H9 (cell line): ENCODE measurements around the gene SVOP. TPM values are rescaled to one million over a fixed set of nuclear protein-coding genes. Genes with fewer than 3 reads are reported as not detected.

Experiments
- DNase-seq: peaks from one replicate; pipeline ENCODE4 v3.0.0-alpha.2; 2017
- H2AFZ ChIP-seq: one replicate; pipeline ENCODE4 v1.6.1; 2013; ENCODE audit warnings: mild to moderate bottlenecking, low read length, control low read depth, moderate library complexity
- H2AK5ac ChIP-seq: 2 replicates; pipeline ENCODE4 v1.6.1; 2013; ENCODE audit warnings: low read length, control low read depth, mixed read lengths; ENCODE audit not compliant: insufficient read length
- H2BK120ac ChIP-seq: one replicate; pipeline ENCODE4 v1.6.1; 2013; ENCODE audit warnings: low read depth, mild to moderate bottlenecking, low read length, control low read depth, inconsistent platforms; ENCODE audit not compliant: poor library complexity, severe bottlenecking
- H2BK12ac ChIP-seq: 2 replicates; pipeline ENCODE4 v1.6.1; 2013; ENCODE audit warnings: low read length, control low read depth, mixed read lengths, low read depth; ENCODE audit not compliant: insufficient read length
- H2BK15ac ChIP-seq: 2 replicates; pipeline ENCODE4 v1.6.1; 2013; ENCODE audit warnings: low read depth, low read length, control low read depth
- H2BK20ac ChIP-seq: one replicate; pipeline ENCODE4 v1.6.1; 2013; ENCODE audit warnings: low read depth, mild to moderate bottlenecking, low read length, control low read depth, inconsistent platforms; ENCODE audit not compliant: poor library complexity, severe bottlenecking
- H2BK5ac ChIP-seq: 2 replicates; pipeline ENCODE4 v1.6.1; 2013; ENCODE audit warnings: low read length, control low read depth, mixed read lengths; ENCODE audit not compliant: insufficient read length
- H3K14ac ChIP-seq: 2 replicates; pipeline ENCODE4 v1.6.1; 2013; ENCODE audit warnings: low read length, control low read depth; ENCODE audit not compliant: insufficient read depth
- H3K18ac ChIP-seq: 2 replicates; pipeline ENCODE4 v1.6.1; 2013; ENCODE audit warnings: low read depth, mild to moderate bottlenecking, mixed read lengths, low read length, control low read depth; ENCODE audit not compliant: insufficient read length
- H3K23ac ChIP-seq: 2 replicates; pipeline ENCODE4 v1.6.1; 2013; ENCODE audit warnings: low read length, control low read depth, mixed read lengths, low read depth; ENCODE audit not compliant: insufficient read length
- H3K23me2 ChIP-seq: 2 replicates; pipeline ENCODE4 v1.6.1; 2013; ENCODE audit warnings: low read depth, mild to moderate bottlenecking, mixed read lengths, low read length, control low read depth; ENCODE audit not compliant: insufficient read length, poor library complexity, severe bottlenecking
- H3K27ac ChIP-seq: 2 replicates; pipeline ENCODE4 v1.5.1; 2013; ENCODE audit warnings: low read length, control low read depth, mixed read lengths, low read depth; ENCODE audit not compliant: insufficient read length
- H3K27me3 ChIP-seq: 2 replicates; pipeline ENCODE4 v1.6.1; 2013; ENCODE audit warnings: low read length, control low read depth, inconsistent platforms; ENCODE audit not compliant: insufficient read depth
- H3K4ac ChIP-seq: 2 replicates; pipeline ENCODE4 v1.6.1; 2013; ENCODE audit warnings: low read depth, mild to moderate bottlenecking, control low read depth, inconsistent platforms, low read length, moderate library complexity
- H3K4me1 ChIP-seq: 2 replicates; pipeline ENCODE4 v1.6.1; 2013; ENCODE audit warnings: low read length, control low read depth, inconsistent platforms; ENCODE audit not compliant: insufficient read depth
- H3K4me2 ChIP-seq: 2 replicates; pipeline ENCODE4 v1.6.1; 2013; ENCODE audit warnings: low read length, control low read depth, mixed read lengths; ENCODE audit not compliant: insufficient read length, insufficient read depth
- H3K56ac ChIP-seq: 2 replicates; pipeline ENCODE4 v1.6.1; 2013; ENCODE audit warnings: low read depth, mild to moderate bottlenecking, mixed read lengths, low read length, control low read depth; ENCODE audit not compliant: insufficient read length
- H3K79me1 ChIP-seq: 2 replicates; pipeline ENCODE4 v1.6.1; 2013; ENCODE audit warnings: low read depth, mild to moderate bottlenecking, moderate library complexity, low read length, control low read depth, inconsistent platforms; ENCODE audit not compliant: insufficient read depth, poor library complexity, severe bottlenecking
- H3K79me2 ChIP-seq: 2 replicates; pipeline ENCODE4 v1.6.1; 2013; ENCODE audit warnings: low read length, control low read depth, inconsistent platforms; ENCODE audit not compliant: insufficient read depth
- H3K9ac ChIP-seq: 2 replicates; pipeline ENCODE4 v1.6.1; 2013; ENCODE audit warnings: low read length, control low read depth, mixed read lengths; ENCODE audit not compliant: insufficient read length; ENCODE audit errors: extremely low read depth
- H3K9me3 ChIP-seq: one replicate; pipeline ENCODE4 v1.6.1; 2013; ENCODE audit warnings: low read depth, low read length, inconsistent platforms; ENCODE audit not compliant: control insufficient read depth
- H3T11ph ChIP-seq: one replicate; pipeline ENCODE4 v1.6.1; 2013; ENCODE audit warnings: mild to moderate bottlenecking, low read length, control low read depth, inconsistent platforms
- H4K20me1 ChIP-seq: one replicate; pipeline ENCODE4 v1.6.1; 2013; ENCODE audit not compliant: control insufficient read depth, insufficient read length, insufficient read depth
- H4K5ac ChIP-seq: 2 replicates; pipeline ENCODE4 v1.6.1; 2013; ENCODE audit warnings: low read depth, mild to moderate bottlenecking, mixed read lengths, low read length, control low read depth; ENCODE audit not compliant: insufficient read length
- H4K8ac ChIP-seq: replicated peaks from 2 replicates; pipeline ENCODE4 v1.6.1; 2013; ENCODE audit warnings: low read length, control low read depth, mixed read lengths, low read depth; ENCODE audit not compliant: insufficient read length
- H4K91ac ChIP-seq: 2 replicates; pipeline ENCODE4 v1.6.1; 2013; ENCODE audit warnings: low read depth, mild to moderate bottlenecking, moderate library complexity, mixed read lengths, low read length, control low read depth; ENCODE audit not compliant: insufficient read length
- H3K27ac Mint-ChIP-seq, 3 experiments: 2 replicates in 2 of 3; 3 replicates in 1 of 3; pipeline ENCODE4 v1.8.0; 2020 to 2021; ENCODE audit warnings: mixed read lengths in 3 of 3, mild to moderate bottlenecking in 1 of 3, moderate library complexity in 1 of 3
- H3K27me3 Mint-ChIP-seq: 2 replicates; pipeline ENCODE4 v1.8.0; 2021; ENCODE audit warnings: low read depth, mild to moderate bottlenecking, moderate library complexity, mixed read lengths
- H3K36me3 Mint-ChIP-seq, 3 experiments: 2 replicates in 2 of 3; 3 replicates in 1 of 3; pipeline ENCODE4 v1.8.0; 2020 to 2021; ENCODE audit warnings: low read depth in 3 of 3, mixed read lengths in 3 of 3; ENCODE audit not compliant: insufficient read depth in 1 of 3
- H3K4me1 Mint-ChIP-seq, 2 experiments: 2 replicates each; pipeline ENCODE4 v1.8.0; 2020; ENCODE audit warnings: mixed read lengths in 2 of 2
- H3K4me3 Mint-ChIP-seq, 2 experiments: 2 replicates in 1 of 2; 3 replicates in 1 of 2; pipeline ENCODE4 v1.8.0; 2020 to 2021; ENCODE audit warnings: mild to moderate bottlenecking in 2 of 2, mixed read lengths in 2 of 2, moderate library complexity in 1 of 2
- H3K9me3 Mint-ChIP-seq, 2 experiments: 2 replicates in 1 of 2; 3 replicates in 1 of 2; pipeline ENCODE4 v1.8.0; 2020; ENCODE audit warnings: mild to moderate bottlenecking in 2 of 2, mixed read lengths in 2 of 2, moderate library complexity in 1 of 2
- WGBS: extraction: QIAGEN DNeasy Blood & Tissue Kit; methylation state at CpG from one replicate; pipeline ENCODE4 v1.1.7; 2013; ENCODE audit warnings: missing lambda C conversion rate, low lambda C conversion rate, mixed read lengths; ENCODE audit not compliant: insufficient read length; ENCODE audit errors: extremely low coverage; 5-methylcytosine and 5-hydroxymethylcytosine counted together
- total RNA-seq: library from RNA; stranded (reverse); gene quantifications from 2 replicates; pipeline ENCODE4 v1.2.1, GENCODE V29; 2021
- TF ChIP-seq, protein P1 (sequence below): fragments of 200-600 bp; sonication (generic); conservative IDR thresholded peaks from 3 replicates; pipeline ENCODE4 v1.8.0; 2021; ENCODE audit warnings: antibody characterized with exemption, mild to moderate bottlenecking

SVOP gene
- total RNA-seq, 1 experiment from 2014 or later, result 0.15 TPM

DNA sequence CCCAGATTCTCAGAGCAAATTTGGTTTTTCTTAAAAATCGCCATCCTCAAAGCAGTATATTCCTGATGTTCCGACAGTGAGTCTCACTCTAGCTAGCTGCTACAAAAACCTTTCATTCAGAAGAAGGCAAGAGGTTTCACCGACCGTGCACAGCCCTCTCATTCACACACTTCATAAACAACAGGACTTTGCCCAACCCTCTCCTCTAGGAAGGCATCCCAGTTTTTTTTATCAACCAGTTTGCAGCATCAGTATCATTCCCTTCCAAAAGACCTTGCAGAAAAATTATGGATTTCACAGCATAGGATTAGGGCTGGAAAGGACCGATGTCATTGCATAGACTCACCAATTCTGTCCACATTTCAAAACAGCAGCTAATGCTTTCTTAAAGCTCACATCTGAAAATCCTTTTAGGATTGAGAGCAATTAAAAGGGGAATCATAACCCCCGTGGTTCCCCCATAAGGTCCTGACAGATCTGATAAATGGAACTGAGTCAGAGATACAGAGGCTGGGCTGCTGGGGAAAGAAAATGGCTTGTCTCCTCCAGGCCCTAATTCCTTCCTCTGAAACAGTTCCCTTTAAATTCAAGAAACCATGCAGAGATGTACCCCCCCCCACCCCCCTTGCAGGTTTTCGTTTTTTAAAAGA is 597 bp downstream of the SVOP start:
- Mint-ChIP-seq H3K27ac (no peak overlapping the region), H3K4me3 (peak overlapping the region; percentile 44 to 70; a peak in 3 of 5 replicates), H3K4me1 (peaks cover 8 to 10% of the 10 kb centered on the region in 2 experiments), H3K36me3 (no peaks in the 10 kb centered on the region; a peak in 1 of 7 replicates), H3K9me3 (no peaks in the 10 kb centered on the region), H3K27me3 (peaks cover 22% of the 10 kb centered on the region)
- no peak overlapping the region for H3K56ac ChIP-seq
- H3K27me3 ChIP-seq, result no peaks in the 10 kb centered on the region
- no peak overlapping the region for H3K14ac ChIP-seq
- no peak overlapping the region for H4K5ac ChIP-seq
- no peak overlapping the region for H3K23ac ChIP-seq
- H3K4ac ChIP-seq, result no peak overlapping the region
- H3K9ac ChIP-seq, result no peak overlapping the region
- no peak overlapping the region for H2AFZ ChIP-seq
- no peak overlapping the region for H2BK120ac ChIP-seq
- no peaks in the 10 kb centered on the region for H3K23me2 ChIP-seq
- no peaks in the 10 kb centered on the region for H3K79me2 ChIP-seq
- no peak overlapping the region for H2BK12ac ChIP-seq
- no peak overlapping the region for H2BK15ac ChIP-seq
- H2AK5ac ChIP-seq, result no peak overlapping the region
- no peak overlapping the region for H4K91ac ChIP-seq
- no peak overlapping the region for H2BK20ac ChIP-seq
- no peak overlapping the region for H3K18ac ChIP-seq
- H4K20me1 ChIP-seq, result no peaks in the 10 kb centered on the region
- no peak overlapping the region for H2BK5ac ChIP-seq
- no CpG with 5 or more reads among the region's 7 CpGs for WGBS
- no peak for DNase-seq
- H3T11ph ChIP-seq, result no peak overlapping the region
- H3K79me1 ChIP-seq, result no peaks in the 10 kb centered on the region
- TF ChIP-seq, protein P1, sequence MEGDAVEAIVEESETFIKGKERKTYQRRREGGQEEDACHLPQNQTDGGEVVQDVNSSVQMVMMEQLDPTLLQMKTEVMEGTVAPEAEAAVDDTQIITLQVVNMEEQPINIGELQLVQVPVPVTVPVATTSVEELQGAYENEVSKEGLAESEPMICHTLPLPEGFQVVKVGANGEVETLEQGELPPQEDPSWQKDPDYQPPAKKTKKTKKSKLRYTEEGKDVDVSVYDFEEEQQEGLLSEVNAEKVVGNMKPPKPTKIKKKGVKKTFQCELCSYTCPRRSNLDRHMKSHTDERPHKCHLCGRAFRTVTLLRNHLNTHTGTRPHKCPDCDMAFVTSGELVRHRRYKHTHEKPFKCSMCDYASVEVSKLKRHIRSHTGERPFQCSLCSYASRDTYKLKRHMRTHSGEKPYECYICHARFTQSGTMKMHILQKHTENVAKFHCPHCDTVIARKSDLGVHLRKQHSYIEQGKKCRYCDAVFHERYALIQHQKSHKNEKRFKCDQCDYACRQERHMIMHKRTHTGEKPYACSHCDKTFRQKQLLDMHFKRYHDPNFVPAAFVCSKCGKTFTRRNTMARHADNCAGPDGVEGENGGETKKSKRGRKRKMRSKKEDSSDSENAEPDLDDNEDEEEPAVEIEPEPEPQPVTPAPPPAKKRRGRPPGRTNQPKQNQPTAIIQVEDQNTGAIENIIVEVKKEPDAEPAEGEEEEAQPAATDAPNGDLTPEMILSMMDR, result no peak
- H3K27ac ChIP-seq, result no peak overlapping the region
- H3K4me2 ChIP-seq, result no peak overlapping the region
- H3K4me1 ChIP-seq, result no peaks in the 10 kb centered on the region
- H4K8ac ChIP-seq, result no peak overlapping the region
- no peaks in the 10 kb centered on the region for H3K9me3 ChIP-seq
